ENCODE results near the gene BAZ2A.

Gene BAZ2A

GRCh38 chr12:56626701-56627100, 3.4 kb downstream of the BAZ2A start:
- DNase-seq (ENCODE audit: low read depth, low spot score), result no peak
- CTCF ChIA-PET, result interaction anchor here (1.0 to 7.6 kb wide), 3 partner anchors 9 to 112 kb away, joined by 3 to 77 read pairs (median 10); no protein-coding TSS in a partner anchor
- POLR2A ChIA-PET, result no interaction called here

GRCh38 chr12:56622535-56622934, 7.6 kb downstream of the BAZ2A start:
- POLR2A ChIA-PET, result interaction anchor here (1.2 kb wide), 1 partner anchor 12 kb away, joined by 3 read pairs; no protein-coding TSS in a partner anchor
- no peak overlapping the region for H3K4me3 ChIP-seq (ENCODE audit: low read depth, low read length)
- no peak for DNase-seq (ENCODE audit: low read depth, low spot score)
- TF ChIP-seq CTCF (IDR thresholded peaks at IDR 0.05; ENCODE audit: insufficient read depth, low read length, missing control alignments), result no peak
- CTCF ChIA-PET, result interaction anchor here (1.4 to 7.6 kb wide), 2 partner anchors 12 to 13 kb away, joined by 3 to 77 read pairs; no protein-coding TSS in a partner anchor

More at GRCh38 chr12:56626701-56627100, 3.4 kb downstream of the BAZ2A start:
- no peak overlapping the region for H3K4me3 ChIP-seq (ENCODE audit: low read depth, low read length)
- TF ChIP-seq CTCF (IDR thresholded peaks at IDR 0.05; ENCODE audit: insufficient read depth, low read length, missing control alignments), result no peak

GRCh38 chr12:56616925-56617324, 13.2 kb downstream of the BAZ2A start:
- no peak for DNase-seq (ENCODE audit: low read depth, low spot score)
- POLR2A ChIA-PET, result no interaction called here
- TF ChIP-seq CTCF (IDR thresholded peaks at IDR 0.05; ENCODE audit: insufficient read depth, low read length, missing control alignments), result no peak
- CTCF ChIA-PET, result interaction anchor here (1.0 to 2.0 kb wide), 8 partner anchors 8 to 26 kb away, joined by 3 to 6 read pairs (median 3); no protein-coding TSS in a partner anchor
- H3K4me3 ChIP-seq (ENCODE audit: low read depth, low read length), result no peak overlapping the region

GRCh38 chr12:56616244-56616643, 13.9 kb downstream of the BAZ2A start:
- DNase-seq (ENCODE audit: low read depth, low spot score), result no peak
- CTCF ChIA-PET, result interaction anchor here (1.0 to 2.0 kb wide), 6 partner anchors 9 to 25 kb away, joined by 3 to 6 read pairs (median 3); no protein-coding TSS in a partner anchor
- H3K4me3 ChIP-seq (ENCODE audit: low read depth, low read length), result no peak overlapping the region
- TF ChIP-seq CTCF (IDR thresholded peaks at IDR 0.05; ENCODE audit: insufficient read depth, low read length, missing control alignments), result no peak
- POLR2A ChIA-PET, result no interaction called here

- no peak for TF ChIP-seq CTCF (IDR thresholded peaks at IDR 0.05; ENCODE audit: insufficient read depth, low read length, missing control alignments)
Observed at GRCh38 chr12:56614627-56615026, 15.5 kb downstream of the BAZ2A start.

GRCh38 chr12:56604355-56604754, 25.8 kb downstream of the BAZ2A start:
- DNase-seq (ENCODE audit: low read depth, low spot score), result no peak
- POLR2A ChIA-PET, result interaction anchor here (0.6 kb wide), 1 partner anchor 24 kb away, joined by 3 read pairs; no protein-coding TSS in a partner anchor
- TF ChIP-seq CTCF (IDR thresholded peaks at IDR 0.05; ENCODE audit: insufficient read depth, low read length, missing control alignments), result no peak
- H3K4me3 ChIP-seq (ENCODE audit: low read depth, low read length), result no peak overlapping the region
- CTCF ChIA-PET, result interaction anchor here (1.5 to 7.2 kb wide), 2 partner anchors 25 to 90 kb away, joined by 3 to 44 read pairs; no protein-coding TSS in a partner anchor

More at GRCh38 chr12:56614627-56615026, 15.5 kb downstream of the BAZ2A start:
- DNase-seq (ENCODE audit: low read depth, low spot score), result no peak
- CTCF ChIA-PET, result interaction anchor here (1.1 to 2.3 kb wide), 3 partner anchors 15 to 103 kb away, joined by 4 to 7 read pairs (median 4); partner anchors contain the start of gene BAZ2A
- POLR2A ChIA-PET, result interaction anchor here (0.6 kb wide), 1 partner anchor 640 kb away, joined by 4 read pairs; no protein-coding TSS in a partner anchor
- H3K4me3 ChIP-seq (ENCODE audit: low read depth, low read length), result no peak overlapping the region

All from AG04449 (cell line).